ENCODE data around the gene CPEB3. TPM values are rescaled to one million over a fixed set of nuclear protein-coding genes. Genes with fewer than 3 reads are reported as not detected.

Gene CPEB3
- total RNA-seq, 1 donor from 2014 or later, result 2.4 TPM

DNA sequence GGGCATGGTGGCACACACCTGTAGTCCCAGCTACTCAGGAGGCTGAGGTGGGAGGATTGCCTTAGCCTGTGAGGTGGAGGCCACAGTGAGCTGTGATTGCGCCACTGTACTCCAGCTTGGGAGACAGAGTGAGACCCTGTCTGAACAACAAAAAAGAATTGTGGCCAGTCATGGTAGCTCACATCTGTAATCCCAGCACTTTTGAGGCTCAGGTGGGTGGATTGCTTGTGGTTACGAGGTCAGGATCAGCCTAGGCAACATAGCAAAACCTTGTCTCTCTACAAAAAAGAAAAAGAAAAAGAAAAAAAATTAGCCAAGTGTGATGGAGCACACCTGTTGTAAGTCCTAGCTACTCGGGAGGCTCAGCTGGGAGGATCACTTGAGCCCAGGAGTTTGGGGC lies 22.9 kb upstream of the CPEB3 start:
- FAIRE-seq, result no peak
- no peaks in the 10 kb centered on the region for H3K36me3 ChIP-seq (ENCODE audit: control insufficient read depth, insufficient read depth, low read length)
- TF ChIP-seq, protein P1, sequence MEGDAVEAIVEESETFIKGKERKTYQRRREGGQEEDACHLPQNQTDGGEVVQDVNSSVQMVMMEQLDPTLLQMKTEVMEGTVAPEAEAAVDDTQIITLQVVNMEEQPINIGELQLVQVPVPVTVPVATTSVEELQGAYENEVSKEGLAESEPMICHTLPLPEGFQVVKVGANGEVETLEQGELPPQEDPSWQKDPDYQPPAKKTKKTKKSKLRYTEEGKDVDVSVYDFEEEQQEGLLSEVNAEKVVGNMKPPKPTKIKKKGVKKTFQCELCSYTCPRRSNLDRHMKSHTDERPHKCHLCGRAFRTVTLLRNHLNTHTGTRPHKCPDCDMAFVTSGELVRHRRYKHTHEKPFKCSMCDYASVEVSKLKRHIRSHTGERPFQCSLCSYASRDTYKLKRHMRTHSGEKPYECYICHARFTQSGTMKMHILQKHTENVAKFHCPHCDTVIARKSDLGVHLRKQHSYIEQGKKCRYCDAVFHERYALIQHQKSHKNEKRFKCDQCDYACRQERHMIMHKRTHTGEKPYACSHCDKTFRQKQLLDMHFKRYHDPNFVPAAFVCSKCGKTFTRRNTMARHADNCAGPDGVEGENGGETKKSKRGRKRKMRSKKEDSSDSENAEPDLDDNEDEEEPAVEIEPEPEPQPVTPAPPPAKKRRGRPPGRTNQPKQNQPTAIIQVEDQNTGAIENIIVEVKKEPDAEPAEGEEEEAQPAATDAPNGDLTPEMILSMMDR (IDR thresholded peaks at IDR 0.05; ENCODE audit: insufficient read depth, low read length, severe bottlenecking), result no peak

DNA sequence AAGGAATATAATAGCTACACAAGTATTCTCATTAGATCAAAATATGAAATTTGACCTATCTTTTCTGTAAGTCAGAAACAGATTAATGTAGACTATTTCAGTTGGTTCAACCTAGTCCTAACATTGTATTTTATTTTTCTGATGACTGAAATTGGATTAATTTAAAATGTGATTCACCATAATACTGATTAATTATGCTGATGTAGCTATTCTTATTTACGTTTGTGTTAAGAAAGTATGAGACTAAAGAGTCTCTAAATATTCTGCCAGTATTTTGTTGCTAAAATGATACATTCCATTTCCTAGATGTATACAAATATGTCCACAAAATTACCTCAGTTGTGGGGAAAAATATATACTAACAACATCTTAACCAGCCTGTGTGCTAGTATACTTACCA lies 18.4 kb upstream of the CPEB3 start:
- H3K36me3 ChIP-seq (ENCODE audit: control insufficient read depth, insufficient read depth, low read length), result no peaks in the 10 kb centered on the region
- no peaks in the 10 kb centered on the region for H3K27me3 ChIP-seq (ENCODE audit: control insufficient read depth, insufficient read depth, low read length)
- DNase-seq (ENCODE audit: low read depth) (no peak), FAIRE-seq (no peak)
- TF ChIP-seq, protein P1 (IDR thresholded peaks at IDR 0.05; ENCODE audit: insufficient read depth, low read length, severe bottlenecking), result no peak
- H3K4me3 ChIP-seq (ENCODE audit: low read depth, low read length), result no peak overlapping the region

More for the DNA sequence above, 22.9 kb upstream of the CPEB3 start:
- Histone ChIP-seq H3K27me3 (ENCODE audit: control insufficient read depth, insufficient read depth, low read length) (no peaks in the 10 kb centered on the region), H3K4me3 (ENCODE audit: low read depth, low read length) (no peak overlapping the region)
- DNase-seq (ENCODE audit: low read depth), result no peak

DNA sequence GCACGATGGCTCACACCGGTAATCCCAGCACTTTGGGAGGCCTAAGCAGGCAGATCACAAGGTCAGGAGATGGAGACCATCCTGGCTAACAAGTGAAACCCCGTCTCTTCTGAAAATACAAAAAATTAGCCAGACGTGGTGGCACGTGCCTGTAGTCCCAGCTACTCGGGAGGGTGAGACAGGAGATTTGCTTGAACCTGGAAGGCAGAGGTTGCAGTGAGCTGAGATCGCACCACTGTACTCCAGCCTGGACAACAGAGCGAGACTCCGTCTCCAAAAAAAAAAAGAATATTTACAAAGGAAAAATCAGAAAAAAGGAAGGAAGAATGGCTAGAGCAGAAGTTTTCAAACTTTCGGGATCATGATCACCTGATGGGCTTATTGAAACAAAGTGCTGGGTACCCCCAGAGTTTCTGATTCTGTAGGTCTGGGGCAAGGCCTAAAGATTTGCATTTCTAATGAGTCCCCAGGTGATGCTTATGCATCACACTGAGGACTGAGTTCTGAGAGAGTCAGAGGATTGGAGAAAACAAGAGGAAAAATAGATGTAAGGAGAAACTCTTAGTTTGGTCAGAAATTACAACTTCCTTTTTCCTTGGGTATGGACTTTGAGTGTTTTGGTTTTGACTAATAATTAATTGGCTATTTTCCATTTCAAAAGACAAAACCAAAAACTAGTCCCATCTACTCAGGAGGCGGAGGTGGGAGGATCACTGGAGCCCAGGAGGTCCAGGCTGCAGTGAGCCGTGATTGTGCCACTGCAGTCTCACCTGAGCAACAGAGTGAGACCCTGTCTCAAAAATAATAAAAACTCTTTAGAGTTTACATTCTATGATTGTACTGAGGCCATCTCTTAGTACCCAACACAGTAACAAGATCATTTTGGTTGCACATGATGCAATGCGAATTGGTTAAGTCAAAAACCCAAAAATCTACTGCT lies 14.5 kb upstream of the CPEB3 start:
- FAIRE-seq (no peak), DNase-seq (ENCODE audit: low read depth) (no peak)
- TF ChIP-seq, protein P1 (IDR thresholded peaks at IDR 0.05; ENCODE audit: insufficient read depth, low read length, severe bottlenecking), result no peak
- Histone ChIP-seq H3K4me3 (ENCODE audit: low read depth, low read length) (no peak overlapping the region), H3K36me3 (ENCODE audit: control insufficient read depth, insufficient read depth, low read length) (no peaks in the 10 kb centered on the region), H3K27me3 (ENCODE audit: control insufficient read depth, insufficient read depth, low read length) (no peaks in the 10 kb centered on the region)

DNA sequence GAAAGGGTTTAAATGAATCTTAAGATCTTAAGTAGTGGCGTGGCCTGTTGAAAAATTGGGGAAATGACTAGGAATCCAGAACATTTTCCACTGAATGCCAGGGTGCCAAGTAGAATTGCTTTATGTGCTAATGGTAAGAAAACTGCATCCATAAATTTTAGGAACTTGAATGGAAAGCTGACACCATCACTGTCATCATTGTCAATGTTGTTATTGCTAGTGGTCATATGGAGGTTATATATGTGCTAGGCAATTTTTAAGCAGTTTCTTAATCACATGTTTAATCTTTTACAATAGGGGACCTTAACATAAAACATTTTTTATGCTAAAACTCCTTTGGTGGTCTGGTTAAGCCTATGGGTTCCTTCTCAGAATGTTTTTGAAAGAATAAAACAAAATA lies 13.2 kb upstream of the CPEB3 start:
- H3K4me3 ChIP-seq (ENCODE audit: low read depth, low read length), result no peak overlapping the region
- no peak for DNase-seq (ENCODE audit: low read depth)

DNA sequence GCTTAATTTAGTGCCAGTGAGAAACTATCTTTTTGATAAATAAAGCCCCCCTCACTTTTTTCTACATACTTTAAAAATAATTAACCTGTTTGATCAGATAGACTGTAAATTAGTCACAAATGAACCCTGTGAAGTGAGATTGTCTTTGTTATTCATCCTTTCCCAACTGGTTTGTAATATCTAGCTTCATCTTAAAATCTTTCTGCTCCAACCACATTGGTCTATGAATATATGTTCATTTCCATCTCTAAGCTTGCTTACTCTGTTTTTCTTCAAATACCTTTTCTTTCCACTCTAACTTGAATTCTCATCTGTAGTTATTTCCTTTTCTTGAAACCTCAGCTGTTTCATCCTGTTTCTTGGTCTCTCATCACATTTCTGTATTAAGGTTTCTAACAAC lies 12.2 kb upstream of the CPEB3 start:
- TF ChIP-seq, protein P1 (IDR thresholded peaks at IDR 0.05; ENCODE audit: insufficient read depth, low read length, severe bottlenecking), result no peak
- DNase-seq (ENCODE audit: low read depth), result no peak
- H3K36me3 ChIP-seq (ENCODE audit: control insufficient read depth, insufficient read depth, low read length), result no peaks in the 10 kb centered on the region
- no peak for FAIRE-seq
- H3K27me3 ChIP-seq (ENCODE audit: control insufficient read depth, insufficient read depth, low read length), result no peaks in the 10 kb centered on the region
- no peak overlapping the region for H3K4me3 ChIP-seq (ENCODE audit: low read depth, low read length)

More for the DNA sequence above, 13.2 kb upstream of the CPEB3 start:
- H3K36me3 ChIP-seq (ENCODE audit: control insufficient read depth, insufficient read depth, low read length), result no peaks in the 10 kb centered on the region
- no peaks in the 10 kb centered on the region for H3K27me3 ChIP-seq (ENCODE audit: control insufficient read depth, insufficient read depth, low read length)
- TF ChIP-seq, protein P1 (IDR thresholded peaks at IDR 0.05; ENCODE audit: insufficient read depth, low read length, severe bottlenecking), result no peak
- FAIRE-seq, result no peak

All from bronchial epithelial cell (primary cell).